CD4-positive, alpha-beta T cell treated with Interleukin-15 for 1 hour (primary cell): ENCODE data around the gene MYL4.
A peak's percentile ranks its signal among the peaks of the same experiment; 100 is the strongest.
"Not testable (repeated sequence)": the region's sequence is repeated elsewhere in the genome, so short reads cannot be mapped to it uniquely, and the experiment has no call there.

Source experiments
- DNase-seq: peaks from one replicate; pipeline ENCODE4 v3.0.0-alpha.2; 2020

The MYL4 gene

DNA sequence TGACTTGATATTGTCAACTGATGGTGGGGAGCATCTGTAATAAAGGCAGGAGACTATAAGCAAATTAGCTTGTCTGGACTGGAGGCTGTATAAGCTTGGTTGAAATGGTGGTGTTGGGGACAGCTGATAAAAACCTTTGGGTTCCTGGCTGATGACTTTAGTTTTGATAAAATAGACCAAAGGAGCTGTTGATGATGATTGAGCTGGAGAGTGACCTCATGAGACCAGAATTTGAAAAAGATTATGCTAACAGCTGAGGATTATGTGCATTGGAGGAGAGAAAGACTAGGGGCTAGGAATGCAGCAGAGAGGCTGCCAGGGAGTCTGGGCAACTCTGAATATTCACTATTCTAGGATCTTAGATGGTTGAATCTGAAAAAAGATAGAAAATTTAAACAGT lies 11.3 kb upstream of the MYL4 start:
- no peak for DNase-seq

DNA sequence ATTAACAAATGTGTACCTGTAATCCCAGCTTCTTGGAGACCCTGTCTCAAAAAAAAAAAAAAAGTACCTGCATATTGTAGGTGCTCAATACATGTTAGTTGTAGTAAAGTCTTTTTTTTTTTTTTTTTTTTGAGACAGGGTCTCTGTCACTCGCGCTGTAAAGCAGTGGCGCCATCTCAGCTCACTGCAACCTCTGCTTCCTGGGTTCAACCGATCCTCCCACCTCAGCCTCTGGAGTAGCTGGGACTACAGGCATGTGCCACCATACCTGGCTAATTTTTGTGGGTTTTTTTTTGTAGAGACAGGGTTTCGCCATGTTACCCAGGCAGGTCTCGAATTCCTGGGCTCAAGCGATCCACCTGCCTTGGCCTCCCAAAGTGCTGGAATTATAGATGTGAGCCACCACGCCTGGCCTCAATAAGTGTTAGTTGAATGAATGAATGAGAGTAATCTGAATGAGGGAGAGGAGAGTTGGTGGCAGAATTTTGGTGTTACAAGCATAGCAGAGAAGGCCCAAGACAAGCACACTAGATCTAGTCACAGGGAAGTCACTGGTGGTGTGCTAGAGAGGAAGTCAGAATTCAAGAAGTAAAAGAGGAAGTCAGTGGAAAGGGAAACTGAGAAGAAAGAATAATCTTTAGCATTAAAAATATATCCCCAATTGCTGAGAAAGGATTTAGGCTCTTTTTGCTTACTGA lies 9.4 kb upstream of the MYL4 start:
- peak; percentile 22 for DNase-seq

DNA sequence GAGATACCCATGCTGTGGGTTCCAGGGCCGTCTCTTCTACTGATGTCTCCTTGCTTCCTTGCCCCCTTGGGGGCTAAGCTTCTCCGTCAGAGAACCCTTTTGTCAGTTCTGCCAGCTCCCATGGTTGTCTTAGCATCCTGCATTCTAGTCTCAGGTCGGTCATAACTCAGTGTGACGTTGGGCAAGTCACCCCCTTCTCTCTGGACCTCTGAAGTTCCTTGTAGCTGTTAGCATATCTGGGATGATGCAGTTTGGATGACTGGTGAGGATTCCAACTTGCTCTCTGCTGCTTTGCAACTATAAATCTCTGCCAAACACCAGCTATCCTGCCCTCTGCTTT lies 8.9 kb upstream of the MYL4 start:
- DNase-seq = no peak

DNA sequence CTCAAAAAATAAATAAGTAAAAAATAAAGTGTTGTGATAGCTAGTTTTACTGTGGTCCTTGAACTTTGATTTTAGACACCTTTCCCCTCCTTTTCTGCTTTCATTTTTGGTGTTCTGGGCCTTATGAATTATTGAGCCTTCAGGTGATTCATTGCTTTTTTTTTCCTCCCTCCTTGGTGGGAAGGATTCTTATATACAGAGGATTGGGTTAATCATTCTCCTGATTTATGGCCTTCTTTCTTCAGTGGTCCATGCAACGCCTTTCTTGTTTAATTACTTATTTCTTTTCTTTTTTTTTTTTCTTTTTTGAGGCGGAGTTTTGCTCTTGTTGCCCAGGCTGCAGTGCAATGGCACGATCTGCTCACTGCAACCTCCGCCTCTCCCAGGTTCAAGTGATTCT lies 8.0 kb upstream of the MYL4 start:
- DNase-seq = no peak

DNA sequence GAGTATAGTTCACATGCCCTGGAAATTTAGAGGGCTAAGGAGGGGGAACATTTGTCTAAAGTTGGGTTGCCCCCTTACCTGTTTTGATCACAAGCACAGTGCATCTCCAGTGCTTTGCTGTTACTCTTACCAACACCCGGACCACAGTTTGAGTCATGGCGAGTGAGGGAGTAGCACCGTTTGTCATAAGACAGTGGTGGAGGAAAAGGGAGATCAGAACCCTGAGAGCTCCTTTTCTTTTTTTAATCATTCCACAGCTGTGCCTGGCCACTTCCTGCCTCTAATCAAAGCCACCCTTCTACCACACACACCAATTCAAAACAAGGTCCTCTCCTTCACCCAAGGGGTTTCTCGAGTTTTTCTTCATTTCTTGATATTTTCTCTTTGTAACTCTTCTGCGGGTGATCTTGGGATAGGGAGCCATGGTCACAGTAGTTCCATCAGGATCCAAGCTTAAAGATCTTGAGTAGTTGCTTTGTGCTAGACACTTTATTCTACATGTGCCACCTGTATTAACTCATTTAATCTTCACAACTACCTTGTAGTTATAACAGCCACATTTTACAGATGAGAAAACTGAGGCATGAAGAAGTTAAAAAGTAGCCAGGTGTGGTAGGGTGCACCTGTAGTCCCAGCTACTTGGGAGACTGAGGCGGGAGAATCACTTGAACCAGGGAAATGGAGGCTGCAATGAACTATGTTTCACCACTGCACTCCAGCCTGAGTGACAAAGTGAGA lies 5.0 kb upstream of the MYL4 start:
- DNase-seq = peak; percentile 37

DNA sequence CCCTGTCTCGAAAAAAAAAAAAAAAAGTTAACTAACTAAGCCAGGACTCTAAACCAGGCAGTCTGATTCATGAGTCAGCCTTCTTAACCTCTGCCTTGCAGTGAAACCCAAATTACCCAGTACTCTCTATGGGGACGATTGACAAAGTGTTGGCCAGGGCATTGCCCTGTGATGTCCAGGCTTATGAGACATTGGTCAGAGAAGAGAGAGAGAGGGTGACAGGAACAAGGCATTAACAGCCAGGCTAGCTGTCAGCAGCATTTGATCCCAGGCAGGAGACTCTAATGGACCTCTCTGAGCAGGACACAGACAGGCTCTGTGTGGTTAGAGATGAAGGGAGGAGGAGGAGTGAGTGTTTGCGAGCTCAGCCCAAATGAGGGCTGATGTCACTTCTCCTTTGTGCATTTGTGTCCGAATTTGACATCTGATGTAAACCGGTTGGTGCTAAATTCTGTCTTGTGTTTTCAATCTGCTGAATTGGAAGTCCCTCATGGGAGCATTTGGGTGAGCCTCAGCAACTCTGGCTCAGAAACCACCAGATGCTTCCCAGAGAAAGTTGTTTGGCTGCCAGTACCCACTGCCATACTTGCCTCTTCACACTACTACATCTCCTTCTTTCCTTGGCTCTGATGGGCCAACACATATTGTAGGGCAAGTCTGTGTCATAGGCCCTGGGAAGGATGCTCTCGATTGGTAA lies 4.3 kb upstream of the MYL4 start:
- peak; percentile 40 for DNase-seq

DNA sequence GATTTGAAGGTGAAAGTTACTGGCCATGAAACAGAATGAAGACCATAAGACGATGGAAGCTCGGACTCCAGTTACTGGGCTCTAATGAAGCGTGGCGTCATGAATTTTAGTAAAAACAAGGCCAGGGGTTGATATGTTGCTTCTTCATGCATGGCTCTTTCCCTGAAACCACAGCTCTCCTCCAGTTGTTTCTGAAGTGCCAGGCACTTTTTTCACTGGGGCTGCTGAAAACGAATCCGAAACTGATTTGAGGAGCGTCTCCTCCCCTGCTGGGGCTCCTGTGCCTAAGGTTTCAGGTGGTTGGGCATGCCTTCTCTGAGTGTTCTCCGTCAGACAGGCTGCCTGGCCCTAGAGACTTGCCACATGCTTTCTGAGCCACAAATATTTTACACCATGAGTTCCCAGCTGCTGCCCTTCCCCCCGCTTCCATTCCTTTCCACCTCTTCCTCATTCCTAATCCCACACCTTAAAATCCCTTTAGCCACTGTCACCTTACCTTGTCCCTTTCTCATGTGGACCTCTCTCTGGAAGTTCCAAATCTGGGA lies 3.7 kb upstream of the MYL4 start:
- peak; percentile 76 for DNase-seq

DNA sequence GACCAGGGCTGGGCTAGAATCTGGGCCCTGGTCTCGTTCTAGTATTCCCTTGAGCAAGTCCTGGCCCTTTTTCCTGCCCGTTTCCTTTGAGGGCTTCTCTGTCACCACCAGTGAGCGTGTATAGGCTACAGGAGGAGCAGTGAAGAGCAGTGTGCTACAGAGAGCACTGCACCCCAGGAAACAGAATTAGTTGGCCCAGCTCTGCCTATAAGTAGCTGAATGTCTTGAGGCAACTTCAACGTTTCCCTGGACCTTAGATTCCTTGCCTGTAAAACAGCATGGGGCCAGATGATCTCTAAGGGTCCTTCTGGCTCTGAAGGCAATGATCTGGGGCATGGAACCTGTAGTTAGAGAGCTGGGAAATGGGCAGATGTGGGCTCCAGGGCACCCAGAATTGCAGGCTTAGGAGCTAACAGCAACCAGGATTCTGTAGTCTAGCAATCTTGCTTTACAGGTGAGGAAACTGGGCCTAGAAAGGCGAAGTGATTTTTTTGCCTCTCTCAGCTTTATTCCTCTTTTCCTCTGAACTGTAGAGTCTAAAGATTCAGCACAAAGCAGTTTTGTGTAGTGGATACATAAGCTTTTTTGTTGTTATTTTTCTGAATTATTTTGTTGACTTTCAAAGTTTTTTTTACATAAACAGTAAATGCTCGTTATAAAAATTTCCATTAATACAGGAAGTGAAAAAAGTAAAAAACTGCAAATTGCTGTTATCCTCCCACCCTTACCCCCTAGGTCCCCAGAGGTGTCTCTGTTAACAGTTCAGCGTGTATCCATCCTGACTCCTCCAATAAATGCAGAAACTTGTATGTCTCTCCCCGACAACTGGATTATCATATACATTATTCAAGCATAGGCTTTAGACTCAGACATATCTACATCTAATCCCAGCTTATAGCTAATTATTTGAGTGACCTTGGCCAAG lies 1.7 kb upstream of the MYL4 start:
- DNase-seq = no peak

DNA sequence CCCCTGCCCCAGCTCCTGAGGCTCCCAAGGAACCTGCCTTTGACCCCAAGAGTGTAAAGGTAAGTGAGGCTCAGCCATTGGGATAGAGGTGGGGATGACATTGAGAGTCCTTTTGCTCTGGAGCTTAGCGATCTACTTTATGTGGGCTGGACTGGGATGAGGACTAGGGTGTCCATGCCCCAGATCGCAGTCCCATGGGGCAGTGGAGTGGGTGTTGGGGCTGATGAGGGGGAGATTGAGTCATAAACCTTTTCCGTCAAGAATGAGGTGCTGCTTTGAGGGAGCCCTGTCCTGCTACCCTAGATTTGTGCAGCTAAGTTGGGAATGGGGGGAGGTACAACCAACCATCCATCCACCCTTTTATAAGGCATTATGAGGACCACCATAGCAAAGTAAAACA lies 351 bp downstream of the MYL4 start:
- DNase-seq = no peak

DNA sequence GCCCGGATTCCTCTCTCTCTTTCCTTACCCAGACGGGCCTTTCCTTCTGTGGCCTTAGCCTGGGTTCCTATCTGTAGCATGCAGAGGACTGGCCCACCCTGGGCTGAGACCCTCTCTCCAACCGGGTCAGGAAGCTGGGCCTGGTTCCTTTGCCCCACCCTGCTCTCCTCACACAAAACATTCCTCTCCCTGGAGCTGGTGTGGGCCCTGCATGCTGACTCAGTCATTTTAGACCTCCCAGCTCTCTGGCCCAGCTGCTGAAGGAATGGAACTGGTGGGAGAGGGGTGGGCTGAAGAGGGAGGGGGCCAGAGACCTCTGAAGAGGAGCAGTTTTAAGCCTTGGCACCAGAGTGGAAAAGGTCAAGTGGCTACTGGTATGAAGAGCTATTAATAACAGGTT lies 957 bp downstream of the MYL4 start:
- no peak for DNase-seq

DNA sequence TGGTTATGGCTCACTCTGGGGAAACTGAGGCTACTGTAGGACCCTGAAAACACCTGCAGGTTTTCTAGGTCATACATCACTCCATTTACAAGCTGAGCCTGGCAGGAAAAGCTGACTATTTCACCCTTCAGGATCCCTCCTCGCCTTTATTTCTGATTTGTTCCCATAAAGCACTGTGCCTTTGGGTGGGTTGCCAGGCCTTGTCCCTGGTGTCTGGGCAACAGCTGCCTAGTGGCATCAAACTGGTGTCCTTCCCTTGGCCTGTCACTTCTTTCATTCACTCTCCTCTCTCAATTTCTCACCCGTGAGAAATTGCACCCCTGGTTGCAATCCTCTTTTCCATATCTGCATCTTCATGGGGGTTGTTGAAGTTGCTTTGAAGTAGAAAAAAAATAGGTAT lies 1.6 kb downstream of the MYL4 start:
- DNase-seq = no peak

DNA sequence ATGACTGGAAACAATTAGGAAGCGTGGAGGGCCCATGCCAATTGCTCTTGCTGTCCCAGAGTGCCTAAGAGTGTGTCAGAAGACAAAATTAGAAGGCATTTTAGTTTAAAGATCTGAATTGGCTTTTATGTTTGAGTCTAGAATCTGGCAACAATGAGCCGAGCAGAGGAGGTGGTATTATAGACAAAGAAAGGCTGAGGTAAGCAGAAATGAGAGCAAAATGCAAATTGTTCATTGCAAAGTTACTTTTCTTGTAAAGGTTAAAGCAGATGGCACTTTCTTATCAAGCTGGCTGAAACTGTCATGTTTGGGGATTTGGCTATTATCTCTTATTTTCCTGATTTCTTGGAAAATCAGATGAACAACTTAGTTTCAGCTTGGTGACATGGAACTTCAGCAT lies 3.3 kb downstream of the MYL4 start:
- DNase-seq = no peak

DNA sequence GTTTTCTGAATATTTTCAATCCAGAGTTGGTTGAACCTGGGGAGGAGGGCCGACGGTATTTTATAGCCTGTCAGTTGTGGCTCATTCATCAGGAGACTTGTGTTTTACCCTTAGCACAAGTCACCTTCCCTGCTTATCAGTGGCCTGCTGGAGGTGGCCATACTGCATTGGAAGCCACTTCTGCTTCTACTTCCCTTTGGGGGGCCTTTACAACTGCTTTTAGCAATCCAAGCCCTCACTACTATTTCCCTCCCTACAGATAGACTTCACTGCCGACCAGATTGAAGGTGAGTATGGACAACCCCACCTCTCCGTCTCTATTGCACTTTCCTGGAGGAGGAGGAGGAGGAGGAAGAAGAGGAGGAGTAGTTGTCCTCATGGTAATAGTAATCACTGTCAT lies 4.4 kb downstream of the MYL4 start:
- no peak for DNase-seq

DNA sequence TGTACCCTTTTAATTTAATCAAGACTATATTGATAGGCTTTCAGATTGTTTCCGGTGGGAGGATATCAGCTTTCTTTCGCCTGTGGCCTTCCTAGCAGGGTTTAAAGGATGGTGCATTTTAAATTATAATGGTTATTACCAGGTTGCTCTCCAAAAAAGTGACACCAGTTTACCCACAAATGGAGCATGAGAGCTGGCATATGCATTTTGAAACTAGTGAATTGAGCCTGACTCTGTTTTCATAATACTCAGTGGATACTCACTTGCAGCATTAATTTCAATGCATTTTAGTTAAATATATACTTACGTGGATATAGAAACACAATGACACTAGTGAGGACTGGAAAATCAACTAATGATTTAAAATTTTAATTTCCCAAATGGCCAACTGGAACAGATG lies 5.8 kb downstream of the MYL4 start:
- no peak for DNase-seq

DNA sequence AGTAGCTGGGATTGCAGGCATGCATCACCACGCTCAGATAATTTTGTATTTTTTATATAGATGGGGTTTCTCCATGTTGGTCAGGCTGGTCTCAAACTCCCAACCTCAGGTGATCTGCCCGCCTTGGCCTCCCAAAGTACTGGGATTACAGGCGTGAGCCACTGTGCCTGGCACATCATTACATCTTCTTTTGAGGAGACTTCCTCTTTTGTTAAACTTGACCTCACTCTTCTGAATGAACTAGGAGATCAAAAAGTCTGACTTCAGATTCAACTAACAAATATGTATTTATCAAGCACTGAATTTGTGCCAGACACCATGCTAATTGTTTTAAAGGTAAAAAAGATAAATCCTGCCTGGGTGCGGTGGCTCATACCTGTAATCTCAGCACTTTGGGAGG lies 7.7 kb downstream of the MYL4 start:
- not testable (repeated sequence) for DNase-seq

DNA sequence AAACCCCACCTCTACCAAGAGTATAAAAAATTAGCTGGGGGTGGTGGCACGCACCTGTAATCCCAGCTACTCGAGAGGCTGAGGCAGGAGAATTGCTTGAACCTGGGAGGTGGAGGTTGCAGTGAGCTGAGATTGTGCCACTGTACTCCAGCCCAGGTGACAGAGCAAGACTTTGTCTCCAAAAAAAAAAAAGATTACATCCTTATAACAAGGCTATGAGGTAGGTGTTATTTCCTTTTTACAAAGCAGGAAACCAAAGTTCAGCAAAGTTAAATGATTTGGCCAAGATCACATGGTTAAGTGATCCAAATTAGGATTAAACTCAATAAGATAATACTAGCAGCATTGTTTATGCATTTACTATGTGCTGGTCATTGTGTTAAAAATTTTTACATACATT lies 8.1 kb downstream of the MYL4 start:
- DNase-seq = not testable (repeated sequence)

DNA sequence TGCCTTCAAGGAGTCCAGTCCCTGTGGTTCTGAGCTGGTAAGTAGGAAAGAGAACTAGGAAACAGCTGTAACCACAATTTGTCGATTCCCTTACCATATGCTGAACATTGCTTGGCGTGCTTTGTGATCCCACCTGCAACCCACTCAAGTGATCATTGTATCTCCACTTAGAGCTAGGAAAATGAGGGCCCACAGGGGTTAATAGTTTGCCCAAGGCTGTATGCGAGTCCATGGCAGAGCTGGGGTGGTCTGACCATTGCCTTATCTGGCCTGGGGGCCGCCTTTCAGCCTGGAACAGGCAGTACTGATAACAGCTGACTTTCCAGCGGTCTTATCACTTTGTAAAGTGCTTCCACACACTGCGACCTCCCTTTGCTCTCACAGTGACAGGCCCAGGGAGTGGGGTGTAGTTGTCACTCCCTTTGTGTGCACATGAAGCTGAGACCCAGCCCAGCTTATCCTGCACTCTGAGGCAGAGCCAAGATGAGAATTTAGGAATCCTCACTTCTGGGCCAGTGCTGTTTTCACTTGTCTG lies 9.8 kb downstream of the MYL4 start:
- DNase-seq = no peak

DNA sequence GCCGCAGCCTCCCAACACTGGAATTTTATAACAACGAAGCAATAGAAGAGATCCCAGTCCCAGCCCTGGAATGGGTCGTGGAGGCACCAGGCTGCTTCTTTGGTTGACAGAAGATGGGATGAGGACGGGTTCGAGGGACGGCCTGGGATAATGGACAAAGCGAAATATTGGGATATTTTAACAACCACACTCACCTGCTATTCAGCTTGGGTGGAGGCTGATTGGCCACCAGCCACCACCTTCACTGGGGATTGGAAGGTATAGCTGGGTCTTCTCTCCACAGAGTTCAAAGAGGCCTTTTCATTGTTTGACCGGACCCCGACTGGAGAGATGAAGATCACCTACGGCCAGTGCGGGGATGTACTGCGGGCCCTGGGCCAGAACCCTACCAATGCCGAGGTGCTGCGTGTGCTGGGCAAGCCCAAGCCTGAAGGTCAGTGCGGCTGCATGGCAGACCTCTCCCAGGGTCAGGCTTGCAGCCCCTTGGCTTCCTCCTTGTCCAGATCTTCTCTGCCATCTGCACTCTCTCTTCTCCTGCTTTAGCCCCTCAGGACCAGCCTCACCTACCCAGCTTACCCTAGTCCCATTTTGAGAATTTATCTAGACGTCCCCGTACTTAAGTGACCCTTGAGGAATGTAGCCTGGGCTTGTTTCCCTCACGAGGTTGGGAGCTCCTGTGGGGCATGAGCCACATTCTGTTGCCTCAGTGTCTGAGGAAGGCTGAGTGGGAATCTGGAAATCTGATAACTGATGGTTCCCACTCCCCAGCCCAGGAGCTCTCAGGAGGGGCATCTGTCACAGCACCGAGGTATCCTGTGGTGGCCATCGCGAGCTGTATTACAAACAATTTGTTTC lies 10.7 kb downstream of the MYL4 start:
- no peak for DNase-seq

DNA sequence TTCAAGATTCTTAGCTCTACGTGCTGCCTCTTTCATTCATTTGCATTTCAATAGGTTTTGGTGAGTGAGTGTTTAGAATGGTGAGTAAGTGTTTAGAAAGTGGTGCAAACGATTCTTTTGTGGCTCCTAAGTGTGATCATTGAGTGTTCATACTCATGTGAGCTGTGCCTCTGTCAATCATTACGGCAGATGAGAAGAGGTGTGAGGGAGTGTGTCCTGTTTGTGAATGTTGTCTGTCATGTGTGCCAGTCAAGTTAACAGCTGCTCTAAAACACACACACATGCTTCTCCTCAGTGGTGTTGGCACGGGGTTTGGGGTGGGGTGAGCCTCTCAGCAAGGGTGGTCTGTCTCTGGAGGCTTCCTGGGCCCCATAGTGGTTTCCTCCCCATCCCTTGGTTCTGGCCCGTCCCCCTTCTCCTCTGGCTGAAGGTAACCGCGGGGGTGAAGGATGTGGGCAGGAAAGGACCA lies 11.4 kb downstream of the MYL4 start:
- peak; percentile 23 for DNase-seq

DNA sequence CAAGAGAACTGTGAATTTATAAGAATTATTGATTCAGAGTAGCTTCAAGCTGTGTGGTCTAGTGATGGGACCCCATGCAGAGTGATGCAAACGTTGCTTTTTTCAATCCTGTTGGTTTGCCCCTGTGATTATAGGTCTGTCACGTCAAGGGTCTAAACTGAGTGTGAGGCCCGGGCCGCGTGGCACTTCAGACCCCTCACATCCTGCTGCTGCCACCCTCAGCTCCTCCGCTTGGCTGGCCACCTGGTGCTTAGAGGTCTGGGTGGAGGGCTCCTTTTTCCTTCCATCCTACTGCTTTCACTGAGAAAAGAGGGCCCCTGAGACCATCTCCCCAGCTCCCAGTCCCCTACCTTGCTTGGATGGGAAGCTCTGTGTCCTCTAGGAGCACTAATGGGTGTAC lies 12.0 kb downstream of the MYL4 start:
- DNase-seq = no peak

DNA sequence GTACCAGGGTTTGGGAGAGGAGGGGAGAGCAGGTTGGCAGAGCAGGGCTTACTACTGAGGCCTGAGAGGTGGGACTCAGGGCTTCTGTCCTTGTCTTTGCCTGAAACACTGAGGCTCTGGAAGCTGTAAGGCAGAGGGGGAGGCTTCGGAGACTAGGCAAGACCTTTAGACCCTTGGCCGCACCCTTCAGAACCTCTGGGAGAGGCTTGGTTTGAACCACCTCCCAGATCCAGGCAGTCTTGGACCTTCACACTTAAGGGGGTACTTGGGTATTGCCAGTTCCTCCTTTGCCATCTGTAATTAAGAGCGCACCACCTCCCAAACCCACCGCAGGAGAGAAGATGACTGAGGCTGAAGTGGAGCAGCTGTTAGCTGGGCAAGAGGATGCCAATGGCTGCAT lies 12.9 kb downstream of the MYL4 start:
- DNase-seq = no peak

DNA sequence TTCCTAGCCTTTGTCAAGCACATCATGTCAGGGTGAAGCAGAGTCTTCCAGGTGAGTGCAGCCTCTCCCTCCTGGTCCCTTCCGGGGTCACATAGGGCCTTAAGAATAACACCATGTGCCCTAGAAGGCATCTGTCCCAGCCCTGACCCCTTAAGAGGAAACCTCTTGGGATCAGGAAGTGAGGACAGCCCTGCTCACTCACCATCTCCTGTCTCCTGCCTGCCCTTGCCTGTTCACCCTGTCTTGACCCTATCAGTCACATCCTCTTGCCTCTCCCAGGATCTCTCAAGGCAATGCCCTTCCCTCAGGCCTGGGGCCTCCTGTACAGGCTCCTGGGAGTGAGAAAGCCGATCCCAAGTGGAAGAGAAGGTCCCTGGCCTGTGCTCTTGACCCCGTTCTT lies 13.9 kb downstream of the MYL4 start:
- no peak for DNase-seq
